NB4 (cell line): ENCODE results near the gene GRAMD2B.

Experiments used
- DNase-seq: peaks from one replicate; pipeline ENCODE4 v3.0.0; 2010; ENCODE audit warnings: low read depth
- H3K4me3 ChIP-seq: one replicate; pipeline ENCODE4 v1.5.1; 2011; ENCODE audit warnings: mild to moderate bottlenecking, low read depth, low read length, moderate library complexity
- CTCF ChIP-seq: IDR thresholded peaks from one replicate; pipeline ENCODE4 v1.5.1; 2012; ENCODE audit warnings: low read depth, low read length
- MAX ChIP-seq: IDR thresholded peaks from 2 replicates; pipeline ENCODE4 v1.6.1; 2011; ENCODE audit warnings: low read depth, low read length
- MYC ChIP-seq: IDR thresholded peaks from 2 replicates; pipeline ENCODE4 v1.6.1; 2011; ENCODE audit warnings: low read depth, low read length
- POLR2A ChIP-seq: IDR thresholded peaks from 2 replicates; pipeline ENCODE4 v1.6.1; 2011; ENCODE audit warnings: mild to moderate bottlenecking; ENCODE audit not compliant: insufficient read length; ENCODE audit errors: extremely low read depth

GRAMD2B gene

GRCh38 chr5:126540631-126541030 lies 117.4 kb downstream of the GRAMD2B start:
- DNase-seq, result no peak
- TF ChIP-seq MAX, result no peak
- no peak for TF ChIP-seq POLR2A
- no peak for TF ChIP-seq CTCF
- TF ChIP-seq MYC, result no peak
- no peak overlapping the region for H3K4me3 ChIP-seq

GRCh38 chr5:126542441-126542840 lies 119.2 kb downstream of the GRAMD2B start:
- TF ChIP-seq MAX (no peak), MYC (no peak), CTCF (no peak), POLR2A (no peak)
- no peak overlapping the region for H3K4me3 ChIP-seq
- no peak for DNase-seq

- TF ChIP-seq POLR2A, result no peak
- TF ChIP-seq MAX, result no peak
- no peak for TF ChIP-seq MYC
- TF ChIP-seq CTCF, result no peak
- H3K4me3 ChIP-seq, result no peak overlapping the region
- no peak for DNase-seq
These were observed 119.8 kb downstream of the GRAMD2B start for GRCh38 chr5:126543009-126543408.

GRCh38 chr5:126543660-126544059 lies 120.5 kb downstream of the GRAMD2B start:
- TF ChIP-seq MAX (no peak), CTCF (no peak), MYC (no peak), POLR2A (no peak)
- no peak overlapping the region for H3K4me3 ChIP-seq
- no peak for DNase-seq
